GM20431 (cell line): Measurements from ENCODE around the gene MPC1.
"Not testable (repeated sequence)": the region's sequence is repeated elsewhere in the genome, so short reads cannot be mapped to it uniquely, and the experiment has no call there.

Experiments used
- in situ Hi-C: fragments of 300-500 bp; cut with MseI, MboI; formaldehyde crosslinking; loops from one replicate; pipeline ENCODE4 v1.15.0; 2020; ENCODE audit warnings: low sequenced_read_pairs; ENCODE audit not compliant: unreplicated experiment

Gene MPC1

GRCh38 chr6:166386111-166386510 lies 3.4 kb upstream of the MPC1 start:
- in situ Hi-C loops: no loop called here

DNA sequence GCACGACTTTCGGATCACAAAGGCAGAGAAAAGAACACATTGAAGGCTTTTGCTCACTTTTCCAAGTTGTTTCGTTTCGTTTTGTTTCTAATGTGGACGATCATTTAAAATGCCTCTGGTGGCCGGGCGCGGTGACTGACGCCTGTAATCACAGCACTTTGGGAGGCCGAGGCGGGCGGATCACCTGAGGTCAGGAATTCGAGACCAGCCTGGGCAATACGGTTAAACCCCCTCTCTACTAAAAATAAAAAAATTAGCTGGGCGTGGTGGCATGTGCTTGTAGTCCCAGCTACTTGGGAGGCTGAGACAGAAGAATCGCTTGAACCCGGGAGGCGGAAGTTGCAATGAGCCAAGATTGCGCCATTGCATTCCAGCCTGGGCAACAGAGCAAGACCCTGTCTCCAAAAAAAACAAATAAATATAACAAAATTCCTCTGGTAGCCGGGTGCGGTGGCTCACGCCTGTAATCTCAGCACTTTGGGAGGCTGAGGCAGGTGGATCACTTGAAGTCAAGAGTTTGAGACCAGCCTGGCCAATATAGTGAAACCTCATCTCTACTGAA lies 1.1 kb upstream of the MPC1 start:
- in situ Hi-C loops: not testable (repeated sequence)

DNA sequence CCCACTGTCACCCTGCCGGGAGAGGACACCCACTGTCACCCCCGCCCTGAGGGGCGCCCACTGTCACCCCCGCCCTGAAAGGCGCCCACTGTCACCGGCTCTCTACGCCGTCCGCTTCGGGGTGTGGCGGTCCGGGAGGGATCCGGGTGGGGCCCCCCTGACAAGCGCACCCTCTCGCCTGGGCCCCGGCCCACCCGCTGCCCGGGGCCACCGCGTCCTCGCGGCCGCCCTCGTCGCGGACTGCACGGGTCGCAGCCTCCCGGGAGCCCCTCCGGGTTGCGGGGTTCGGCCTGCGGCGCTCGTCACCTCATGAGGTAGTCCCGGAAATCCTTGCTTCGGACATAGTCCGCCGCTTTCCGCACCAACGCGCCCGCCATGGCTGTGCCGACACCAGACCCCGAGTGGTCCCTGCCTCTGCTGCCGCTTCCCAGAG lies 224 bp downstream of the MPC1 start:
- in situ Hi-C loops: no loop called here

- in situ Hi-C loops: no loop called here
These were observed 824 bp downstream of the MPC1 start for GRCh38 chr6:166381733-166382499.

- in situ Hi-C loops: no loop called here
These were observed 1.4 kb downstream of the MPC1 start for GRCh38 chr6:166381381-166381732.

- in situ Hi-C loops: no loop called here
These were observed 2.9 kb downstream of the MPC1 start for GRCh38 chr6:166379800-166380199.

DNA sequence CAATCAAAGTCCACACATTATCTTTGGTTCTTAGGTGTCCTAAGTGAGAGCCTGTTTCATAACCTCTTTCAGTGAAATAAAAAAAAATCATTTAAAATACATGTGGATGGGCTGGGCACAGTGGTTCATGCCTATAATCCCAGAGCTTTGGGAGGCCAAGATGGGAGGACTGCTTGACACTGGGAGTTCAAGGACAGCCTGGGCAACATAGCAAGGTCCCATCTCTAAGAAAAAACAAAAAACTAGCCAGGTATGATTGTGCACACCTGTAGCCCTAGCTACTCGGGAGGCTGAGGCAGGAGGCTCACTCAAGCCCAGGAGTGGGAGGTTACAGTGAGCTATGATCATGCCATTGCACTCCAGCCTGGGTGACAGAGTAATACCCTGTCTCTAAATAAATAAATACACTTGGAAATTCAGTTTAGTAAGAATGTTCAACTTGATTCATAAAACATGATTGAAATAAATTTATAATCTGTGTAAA lies 3.6 kb downstream of the MPC1 start:
- in situ Hi-C loops: no loop called here

- in situ Hi-C loops: no loop called here
These were observed 5.0 kb downstream of the MPC1 start for GRCh38 chr6:166377721-166378120.

DNA sequence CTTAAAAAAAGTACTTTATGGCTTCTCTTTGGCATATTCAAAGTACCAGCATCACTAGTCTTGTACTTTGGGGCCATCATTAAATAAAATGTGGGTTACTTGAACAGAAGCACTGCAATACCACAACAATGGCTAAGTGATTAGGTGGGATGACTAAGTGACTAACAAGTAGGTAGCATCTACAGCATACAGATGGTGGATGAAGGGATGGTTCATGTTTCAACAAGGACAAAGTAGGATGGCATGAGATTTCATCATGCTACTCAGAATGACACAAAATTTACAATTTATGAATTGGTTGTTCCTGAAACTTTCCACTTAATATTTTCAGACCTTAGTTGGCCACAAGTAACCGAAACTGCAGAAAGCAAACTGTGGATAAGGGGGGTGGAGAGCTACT lies 7.7 kb downstream of the MPC1 start:
- in situ Hi-C loops: no loop called here

DNA sequence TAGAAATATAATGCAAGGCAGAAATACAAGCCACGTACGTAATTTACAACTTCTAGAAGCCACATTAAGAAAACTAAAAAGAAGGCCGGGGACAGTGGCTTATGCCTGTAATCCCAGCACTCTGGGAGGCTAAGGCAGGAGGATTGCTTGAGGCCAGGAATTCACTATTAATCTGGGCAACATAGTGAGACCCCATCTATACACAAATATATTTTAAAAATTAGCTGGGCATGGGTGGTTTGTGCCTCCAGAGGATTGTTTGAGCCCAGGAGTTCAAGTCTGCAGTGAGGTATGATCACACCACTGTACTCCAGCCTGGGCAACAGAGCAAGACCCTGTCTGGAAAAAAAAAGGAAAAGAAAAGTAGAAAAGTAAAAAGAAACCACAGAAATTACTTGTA lies 12.3 kb downstream of the MPC1 start:
- in situ Hi-C loops: no loop called here

DNA sequence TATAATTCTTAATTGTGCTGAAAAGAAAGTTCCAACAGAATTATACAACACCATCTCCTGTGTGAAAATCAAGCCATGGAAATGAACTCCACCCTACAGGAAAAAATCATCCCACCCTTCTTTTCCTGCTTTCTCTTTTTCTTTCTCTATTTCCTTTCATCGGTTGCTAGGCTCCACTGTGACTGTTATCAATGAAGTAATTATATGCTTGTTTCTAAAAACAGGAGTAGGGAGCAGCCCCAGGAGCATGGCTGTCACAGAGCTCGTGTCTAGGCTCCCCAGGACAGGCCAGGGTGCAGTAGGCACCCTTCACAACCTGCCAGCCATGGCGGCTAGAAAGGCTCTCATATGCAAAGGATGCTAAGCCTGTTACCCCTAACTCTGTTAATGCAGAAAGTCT lies 13.0 kb downstream of the MPC1 start:
- in situ Hi-C loops: no loop called here

DNA sequence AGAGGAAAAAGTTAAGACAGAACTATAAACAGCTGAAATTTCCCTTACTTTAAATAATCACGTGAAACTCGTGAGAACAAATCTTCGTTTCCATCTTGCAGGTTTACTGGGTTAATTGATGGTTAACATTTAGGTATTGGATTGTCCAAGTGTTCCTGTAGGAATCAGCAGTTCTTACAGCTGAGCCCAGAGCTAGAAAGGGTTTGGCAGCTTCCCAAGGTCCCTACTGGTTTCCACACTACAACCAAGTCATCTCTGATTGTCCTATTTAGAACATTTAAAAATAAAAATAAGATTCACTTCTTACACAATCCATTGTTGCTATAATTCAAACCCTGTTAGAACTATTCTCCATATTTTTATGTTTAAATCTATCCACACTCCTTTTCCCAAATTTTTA lies 15.8 kb downstream of the MPC1 start:
- in situ Hi-C loops: no loop called here

DNA sequence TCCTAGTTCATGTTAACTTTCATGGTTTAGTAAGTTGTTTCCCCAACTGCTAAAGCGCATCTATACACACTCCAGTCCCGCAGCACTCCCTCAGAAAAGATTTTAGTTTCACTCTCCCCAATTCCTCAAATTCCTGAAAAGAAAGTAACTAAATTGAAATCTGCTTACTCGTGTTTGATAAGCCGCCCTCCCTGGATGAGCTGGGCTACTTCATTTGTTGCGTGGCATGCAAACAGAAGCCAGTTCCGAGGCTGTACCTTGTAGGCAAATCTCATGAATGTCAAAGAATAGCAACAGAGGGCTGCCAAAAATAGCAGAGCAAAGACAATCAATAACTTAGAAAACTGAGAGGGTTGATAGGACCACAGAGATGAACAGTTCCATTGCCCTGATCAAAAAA lies 16.9 kb downstream of the MPC1 start:
- in situ Hi-C loops: no loop called here

GRCh38 chr6:166365221-166365620 lies 17.5 kb downstream of the MPC1 start:
- in situ Hi-C loops: no loop called here

- in situ Hi-C loops: no loop called here
These were observed 18.3 kb downstream of the MPC1 start for GRCh38 chr6:166364456-166364855.

- in situ Hi-C loops: not testable (repeated sequence)
These were observed 20.3 kb downstream of the MPC1 start for GRCh38 chr6:166362427-166362826.

DNA sequence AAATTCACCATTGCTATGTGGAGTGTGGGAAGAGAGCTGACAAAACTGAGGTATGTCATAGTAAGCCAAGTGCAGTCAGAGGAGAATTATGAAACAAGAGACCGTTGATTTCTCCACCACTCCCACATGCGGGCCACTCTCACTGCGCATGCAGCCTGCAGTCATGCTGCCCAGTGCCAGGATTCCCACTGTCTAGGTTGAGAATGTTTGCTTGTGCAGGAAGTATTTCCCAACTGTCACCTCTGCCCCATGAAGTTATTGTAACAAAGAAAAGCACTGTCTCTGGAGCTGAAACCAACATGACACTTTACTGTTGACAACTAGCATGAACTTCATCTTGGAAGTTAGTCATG lies 21.7 kb downstream of the MPC1 start:
- in situ Hi-C loops: no loop called here

DNA sequence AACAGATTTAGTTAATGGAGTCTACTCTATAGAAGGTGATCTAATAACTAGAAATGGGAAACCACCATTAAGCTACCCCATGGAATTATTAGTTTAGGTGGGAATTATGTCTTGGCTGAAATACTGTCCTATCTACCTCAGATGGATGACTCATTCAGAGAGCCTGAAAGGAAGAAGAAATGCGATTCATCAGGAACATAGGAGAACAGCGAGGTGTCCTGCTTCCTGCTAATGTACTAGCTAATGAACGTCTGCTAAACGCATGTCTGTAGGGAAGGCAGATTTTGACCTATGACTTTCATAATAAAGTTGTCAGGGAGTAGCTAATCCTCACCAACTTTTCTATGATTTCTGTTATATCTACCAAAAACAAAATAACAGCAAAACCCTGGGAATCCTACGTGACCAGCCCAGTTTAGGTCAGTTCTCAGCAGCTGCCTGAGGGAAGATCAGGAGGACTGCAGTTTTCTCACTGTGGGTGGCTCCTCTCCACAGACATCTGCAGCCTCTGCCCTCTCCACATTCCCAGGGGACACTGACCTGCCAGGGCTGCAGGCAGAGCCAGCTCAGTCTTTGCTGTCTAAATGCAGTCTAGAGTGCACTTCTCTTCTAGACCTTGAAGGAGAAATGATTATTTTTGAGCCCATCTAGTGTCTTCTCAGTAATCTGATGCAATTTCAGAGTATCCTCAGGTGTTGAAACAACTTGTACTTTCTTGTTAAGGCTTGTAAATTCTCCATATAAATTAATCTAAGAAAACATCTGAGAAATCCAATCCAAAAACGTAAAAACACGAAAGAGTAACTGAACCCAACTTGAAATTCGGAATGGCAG lies 22.3 kb downstream of the MPC1 start:
- in situ Hi-C loops: no loop called here

DNA sequence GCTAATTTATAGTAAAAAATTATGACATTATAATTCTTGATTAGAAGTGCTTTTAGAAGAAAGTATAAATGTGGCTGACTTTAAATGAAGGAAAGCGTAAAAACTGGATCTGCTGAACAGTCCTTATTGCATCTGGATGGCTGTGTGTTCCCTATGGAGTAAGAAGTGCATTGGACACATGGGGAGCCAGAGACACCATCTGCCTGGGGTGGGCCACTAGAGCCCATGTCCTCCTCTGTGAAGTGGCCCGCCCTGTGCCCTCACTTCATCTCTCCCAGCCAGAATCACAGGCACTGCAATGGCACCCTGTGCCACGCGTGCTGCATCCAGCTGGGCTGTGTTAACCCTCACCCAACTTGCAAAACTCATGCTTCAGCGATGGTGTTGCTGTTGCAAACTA lies 27.2 kb downstream of the MPC1 start:
- in situ Hi-C loops: no loop called here

GRCh38 chr6:166354965-166355364 lies 27.8 kb downstream of the MPC1 start:
- in situ Hi-C loops: no loop called here

DNA sequence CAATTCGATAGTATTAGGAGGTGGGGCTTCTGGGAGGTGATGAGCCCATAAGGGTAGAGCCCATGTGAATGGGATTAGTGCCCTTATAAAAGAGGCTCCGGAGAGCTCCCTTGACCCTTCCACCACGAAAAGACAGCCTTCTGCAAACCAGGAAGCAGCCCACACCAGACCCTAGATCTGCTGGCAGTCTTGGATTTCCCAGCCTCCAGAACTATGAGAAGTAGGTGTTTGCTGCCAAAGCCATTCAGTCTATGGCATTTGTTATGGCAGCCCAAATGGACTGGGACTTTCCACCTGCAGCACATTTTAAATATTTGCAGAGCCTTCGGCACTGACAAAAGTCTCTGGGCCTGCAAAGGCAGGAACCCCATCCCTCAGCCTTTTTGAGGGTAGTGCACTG lies 28.6 kb downstream of the MPC1 start:
- in situ Hi-C loops: no loop called here
